HEK293 (cell line): ENCODE results near the gene CYP3A7.

ENCODE experiments used
- ZBTB7A ChIP-seq: fragments of 450-650 bp; formaldehyde crosslinking; IDR thresholded peaks from 2 replicates; pipeline ENCODE4 v1.5.1; 2016; ENCODE audit warnings: low read depth, missing biosample characterization, missing genetic modification characterization
- ZNF549 ChIP-seq: fragments of 450-650 bp; IDR thresholded peaks from 2 replicates; pipeline ENCODE4 v1.5.1; 2018; ENCODE audit warnings: missing biosample characterization, missing genetic modification characterization, mild to moderate bottlenecking, inconsistent platforms, moderate library complexity

GRCh38 chr7:99720800-99721595 is 14.0 kb downstream of the CYP3A7 start:
- TF ChIP-seq ZBTB7A (tag by site-specific recombination) (no peak), ZNF549 (tag by site-specific recombination) (no peak)
